Activated CD8-positive, alpha-beta memory T cell treated with anti-CD3 and anti-CD28 coated beads for 1 hour (primary cell): ENCODE data around the gene BAHD1.

ENCODE experiments used
- DNase-seq, 2 donors: peaks; one replicate each; pipeline ENCODE4 v3.0.0-alpha.2; 2020; ENCODE audit warnings: low read depth in 1 of 2; ENCODE audit errors: extremely low read depth in 1 of 2

BAHD1 gene

GRCh38 chr15:40489274-40490175, 48.8 kb downstream of the BAHD1 start:
- no peak for DNase-seq

- no peak for DNase-seq
Measured at GRCh38 chr15:40493089-40493840, 52.5 kb downstream of the BAHD1 start.

- no peak for DNase-seq
Measured at GRCh38 chr15:40495516-40495915, 54.8 kb downstream of the BAHD1 start.

GRCh38 chr15:40498418-40498817, 57.7 kb downstream of the BAHD1 start:
- DNase-seq: no peak

- no peak for DNase-seq
Measured at GRCh38 chr15:40498891-40499290, 58.1 kb downstream of the BAHD1 start.

- no peak for DNase-seq
Measured at GRCh38 chr15:40499931-40500330, 59.2 kb downstream of the BAHD1 start.

- DNase-seq: no peak
Measured at GRCh38 chr15:40500568-40501330, 60.0 kb downstream of the BAHD1 start.

GRCh38 chr15:40501487-40501886, 60.7 kb downstream of the BAHD1 start:
- no peak for DNase-seq

- DNase-seq: peak; percentile 14 to 48
Measured at GRCh38 chr15:40506964-40507571, 66.3 kb downstream of the BAHD1 start.

GRCh38 chr15:40508216-40508615, 67.5 kb downstream of the BAHD1 start:
- DNase-seq: no peak

- DNase-seq: no peak
Measured at GRCh38 chr15:40510201-40510600, 69.4 kb downstream of the BAHD1 start.

GRCh38 chr15:40511093-40511471, 70.3 kb downstream of the BAHD1 start:
- no peak for DNase-seq

- no peak for DNase-seq
Measured at GRCh38 chr15:40511472-40512133, 70.8 kb downstream of the BAHD1 start.

GRCh38 chr15:40512440-40512839, 71.7 kb downstream of the BAHD1 start:
- no peak for DNase-seq

GRCh38 chr15:40513609-40514008, 72.9 kb downstream of the BAHD1 start:
- no peak for DNase-seq

- no peak for DNase-seq
Measured at GRCh38 chr15:40516322-40516721, 75.6 kb downstream of the BAHD1 start.
